PC-3 (cell line): ENCODE measurements around the gene BOLA1.

Experiments
- CTCF ChIP-seq: fragments of 300-600 bp; sonication (generic); conservative IDR thresholded peaks from 2 replicates; pipeline ENCODE4 v1.5.1; 2017; ENCODE audit warnings: antibody characterized with exemption, low read depth, mild to moderate bottlenecking, low read length
- EZH2 ChIP-seq: fragments of 300-600 bp; sonication (generic); IDR thresholded peaks from one replicate; pipeline ENCODE4 v1.6.1; 2017; ENCODE audit warnings: antibody characterized with exemption, mild to moderate bottlenecking, low read length; ENCODE audit not compliant: unreplicated experiment
- EZH2phosphoT487 ChIP-seq: fragments of 300-600 bp; sonication (generic); IDR thresholded peaks from 2 replicates; pipeline ENCODE4 v1.6.1; 2018; ENCODE audit warnings: mild to moderate bottlenecking, antibody characterized with exemption, low read length, borderline replicate concordance

- no peak for TF ChIP-seq CTCF
- TF ChIP-seq EZH2, result no peak
- TF ChIP-seq EZH2phosphoT487, result no peak
Observed at GRCh38 chr1:149914545-149914944, 15.2 kb downstream of the BOLA1 start.
